ENCODE data around the gene ZNF57.
"Not testable (repeated sequence)": the region's sequence is repeated elsewhere in the genome, so short reads cannot be mapped to it uniquely, and the experiment has no call there.

The ZNF57 gene

GRCh38 chr19:2877398-2878331 is 23.1 kb upstream of the ZNF57 start:
- peaks cover 3% of the 10 kb centered on the region for H3K36me3 Mint-ChIP-seq (ENCODE audit: insufficient read depth)
- H3K4me1 Mint-ChIP-seq (ENCODE audit: low read depth in 2 of 2): no peaks in the 10 kb centered on the region
- peaks cover 0 to 2% of the 10 kb centered on the region in 2 donors for H3K9me3 Mint-ChIP-seq
- no peak overlapping the region for H3K27ac Mint-ChIP-seq
- DNase-seq: no peak
- no peak for ATAC-seq (replicated peaks)
- H3K27me3 Mint-ChIP-seq: no peaks in the 10 kb centered on the region
- H3K4me3 Mint-ChIP-seq: no peak overlapping the region

- no peaks in the 10 kb centered on the region for H3K4me1 Mint-ChIP-seq (ENCODE audit: low read depth in 2 of 2)
- ATAC-seq (replicated peaks): no peak
- peaks cover 6 to 9% of the 10 kb centered on the region in 2 donors for H3K27me3 Mint-ChIP-seq
- H3K4me3 Mint-ChIP-seq: no peak overlapping the region
- H3K36me3 Mint-ChIP-seq (ENCODE audit: insufficient read depth): peaks cover 3% of the 10 kb centered on the region
- no peaks in the 10 kb centered on the region for H3K9me3 Mint-ChIP-seq
- DNase-seq: no peak
- no peak overlapping the region for H3K27ac Mint-ChIP-seq
These were observed 16.9 kb upstream of the ZNF57 start for GRCh38 chr19:2883686-2884439.

GRCh38 chr19:2885736-2886135 is 15.0 kb upstream of the ZNF57 start:
- Mint-ChIP-seq H3K27me3 (peaks cover 6 to 9% of the 10 kb centered on the region in 2 donors), H3K36me3 (ENCODE audit: insufficient read depth) (no peaks in the 10 kb centered on the region), H3K27ac (no peak overlapping the region), H3K9me3 (no peaks in the 10 kb centered on the region), H3K4me1 (ENCODE audit: low read depth in 2 of 2) (no peaks in the 10 kb centered on the region), H3K4me3 (no peak overlapping the region)
- ATAC-seq (replicated peaks) (no peak), DNase-seq (no peak)

GRCh38 chr19:2887391-2887914 is 13.3 kb upstream of the ZNF57 start:
- Mint-ChIP-seq H3K4me1 (ENCODE audit: low read depth in 2 of 2) (no peaks in the 10 kb centered on the region), H3K4me3 (no peak overlapping the region), H3K27me3 (peaks cover 6 to 9% of the 10 kb centered on the region in 2 donors), H3K9me3 (no peaks in the 10 kb centered on the region), H3K36me3 (ENCODE audit: insufficient read depth) (no peaks in the 10 kb centered on the region), H3K27ac (no peak overlapping the region)
- ATAC-seq (replicated peaks) (no peak), DNase-seq (peak in 1 of 3 experiments; percentile 12)

- H3K4me3 Mint-ChIP-seq: peak overlapping the region; percentile 20 to 64
These were observed 11.9 kb upstream of the ZNF57 start for GRCh38 chr19:2888731-2889224.

GRCh38 chr19:2890531-2890930 is 10.2 kb upstream of the ZNF57 start:
- not testable (repeated sequence) for H3K4me3 Mint-ChIP-seq; DNase-seq; H3K9me3 Mint-ChIP-seq; ATAC-seq (replicated peaks); H3K27ac Mint-ChIP-seq; H3K27me3 Mint-ChIP-seq; H3K36me3 Mint-ChIP-seq (ENCODE audit: insufficient read depth); H3K4me1 Mint-ChIP-seq (ENCODE audit: low read depth in 2 of 2)

More at GRCh38 chr19:2888731-2889224, 11.9 kb upstream of the ZNF57 start:
- DNase-seq (peak; percentile 18 to 32 (median 32)), ATAC-seq (replicated peaks) (peak; percentile 68)
- no peaks in the 10 kb centered on the region for H3K36me3 Mint-ChIP-seq (ENCODE audit: insufficient read depth)
- no peaks in the 10 kb centered on the region for H3K9me3 Mint-ChIP-seq
- H3K4me1 Mint-ChIP-seq (ENCODE audit: low read depth in 2 of 2): no peaks in the 10 kb centered on the region
- H3K27ac Mint-ChIP-seq: peak overlapping the region; percentile 46 to 51
- H3K27me3 Mint-ChIP-seq: peaks cover 2 to 4% of the 10 kb centered on the region in 2 donors

- ATAC-seq (replicated peaks): no peak
- H3K27me3 Mint-ChIP-seq: no peaks in the 10 kb centered on the region
- no peak overlapping the region for H3K4me3 Mint-ChIP-seq
- DNase-seq: no peak
- H3K9me3 Mint-ChIP-seq: no peaks in the 10 kb centered on the region
- H3K4me1 Mint-ChIP-seq (ENCODE audit: low read depth in 2 of 2): peaks cover 7 to 11% of the 10 kb centered on the region in 2 donors
- H3K27ac Mint-ChIP-seq: no peak overlapping the region
- H3K36me3 Mint-ChIP-seq (ENCODE audit: insufficient read depth): peaks cover 11% of the 10 kb centered on the region
These were observed 4.0 kb upstream of the ZNF57 start for GRCh38 chr19:2896694-2897093.

- H3K27ac Mint-ChIP-seq: no peak overlapping the region
- H3K9me3 Mint-ChIP-seq: no peaks in the 10 kb centered on the region
- no peaks in the 10 kb centered on the region for H3K27me3 Mint-ChIP-seq
- peaks cover 12 to 19% of the 10 kb centered on the region in 2 donors for H3K4me1 Mint-ChIP-seq (ENCODE audit: low read depth in 2 of 2)
- peaks cover 16% of the 10 kb centered on the region for H3K36me3 Mint-ChIP-seq (ENCODE audit: insufficient read depth)
- no peak for DNase-seq
- peak overlapping the region in 1 of 2 donors; percentile 99 for H3K4me3 Mint-ChIP-seq
- ATAC-seq (replicated peaks): no peak
These were observed 2.0 kb downstream of the ZNF57 start for GRCh38 chr19:2902590-2903218.

- H3K36me3 Mint-ChIP-seq (ENCODE audit: insufficient read depth): peaks cover 16% of the 10 kb centered on the region
- not testable (repeated sequence) for H3K27ac Mint-ChIP-seq; H3K9me3 Mint-ChIP-seq; ATAC-seq (replicated peaks); H3K4me3 Mint-ChIP-seq; H3K27me3 Mint-ChIP-seq; DNase-seq
- peaks cover 12 to 19% of the 10 kb centered on the region in 2 donors for H3K4me1 Mint-ChIP-seq (ENCODE audit: low read depth in 2 of 2)
These were observed 2.6 kb downstream of the ZNF57 start for GRCh38 chr19:2903326-2903725.

GRCh38 chr19:2905918-2906519 is 5.3 kb downstream of the ZNF57 start:
- no peak for ATAC-seq (replicated peaks)
- DNase-seq: no peak
- H3K27ac Mint-ChIP-seq: no peak overlapping the region
- no peaks in the 10 kb centered on the region for H3K27me3 Mint-ChIP-seq
- H3K36me3 Mint-ChIP-seq (ENCODE audit: insufficient read depth): peaks cover 10% of the 10 kb centered on the region
- H3K9me3 Mint-ChIP-seq: no peaks in the 10 kb centered on the region
- H3K4me3 Mint-ChIP-seq: no peak overlapping the region
- H3K4me1 Mint-ChIP-seq (ENCODE audit: low read depth in 2 of 2): peaks cover 10 to 17% of the 10 kb centered on the region in 2 donors

GRCh38 chr19:2906631-2907195 is 6.0 kb downstream of the ZNF57 start:
- peaks cover 10% of the 10 kb centered on the region for H3K36me3 Mint-ChIP-seq (ENCODE audit: insufficient read depth)
- ATAC-seq (replicated peaks) (no peak), DNase-seq (no peak)
- H3K9me3 Mint-ChIP-seq: no peaks in the 10 kb centered on the region
- no peak overlapping the region for H3K27ac Mint-ChIP-seq
- H3K4me1 Mint-ChIP-seq (ENCODE audit: low read depth in 2 of 2): peaks cover 6 to 12% of the 10 kb centered on the region in 2 donors
- H3K27me3 Mint-ChIP-seq: no peaks in the 10 kb centered on the region
- no peak overlapping the region for H3K4me3 Mint-ChIP-seq

GRCh38 chr19:2912306-2912705 is 11.6 kb downstream of the ZNF57 start:
- Mint-ChIP-seq H3K4me1 (ENCODE audit: low read depth in 2 of 2) (peaks cover 3 to 7% of the 10 kb centered on the region in 2 donors), H3K27me3 (no peaks in the 10 kb centered on the region), H3K27ac (no peak overlapping the region), H3K9me3 (peaks cover 0 to 7% of the 10 kb centered on the region in 2 donors), H3K4me3 (no peak overlapping the region), H3K36me3 (ENCODE audit: insufficient read depth) (peaks cover 17% of the 10 kb centered on the region)
- ATAC-seq (replicated peaks) (no peak), DNase-seq (no peak)

Measured in effector memory CD8-positive, alpha-beta T cell (primary cell).